GM21515 (cell line): ENCODE results near the gene TUBA4A.
"Not testable (repeated sequence)": the region's sequence is repeated elsewhere in the genome, so short reads cannot be mapped to it uniquely, and the experiment has no call there.

Source experiments
- ATAC-seq: cut with Tn5 transposase; IDR thresholded peaks from one replicate; pipeline ENCODE4 v1.9.1; 2021; ENCODE audit not compliant: unreplicated experiment

TUBA4A gene

GRCh38 chr2:219287116-219287440, 33.4 kb upstream of the TUBA4A start:
- not testable (repeated sequence) for ATAC-seq

DNA sequence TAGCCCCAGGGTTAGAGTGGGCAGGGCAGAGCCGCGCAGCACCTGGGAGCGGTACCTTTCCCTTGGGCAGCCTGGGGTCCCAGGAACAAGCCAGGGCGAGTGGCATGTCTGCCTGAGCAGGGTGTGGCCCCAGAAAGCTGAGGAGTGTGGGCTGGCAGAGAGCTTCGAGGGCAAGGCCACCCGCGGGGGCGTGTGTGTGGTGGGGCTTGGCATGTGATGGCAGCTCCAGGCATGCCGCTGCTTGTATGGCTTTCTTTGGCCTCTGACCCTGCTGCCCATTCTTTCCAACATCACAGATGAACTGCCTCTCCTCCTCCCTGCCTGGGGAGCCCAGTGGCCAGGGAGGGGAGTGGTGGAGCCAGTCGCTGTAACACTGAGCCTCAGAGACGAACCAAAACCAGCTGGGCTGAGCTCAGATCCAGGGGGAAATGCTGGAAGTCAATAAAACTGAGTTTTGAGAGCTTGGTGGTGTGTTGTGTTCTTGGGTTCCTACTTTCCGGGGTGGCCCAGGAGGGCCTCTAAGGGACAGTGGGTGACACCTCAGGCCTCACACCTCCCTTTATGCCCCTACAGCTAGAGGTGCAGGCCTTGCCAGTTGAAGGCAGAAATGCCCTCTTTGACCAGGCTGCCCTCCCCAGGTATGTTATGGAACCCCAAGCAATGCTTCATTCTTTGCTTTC, 32.9 kb upstream of the TUBA4A start:
- no peak for ATAC-seq

DNA sequence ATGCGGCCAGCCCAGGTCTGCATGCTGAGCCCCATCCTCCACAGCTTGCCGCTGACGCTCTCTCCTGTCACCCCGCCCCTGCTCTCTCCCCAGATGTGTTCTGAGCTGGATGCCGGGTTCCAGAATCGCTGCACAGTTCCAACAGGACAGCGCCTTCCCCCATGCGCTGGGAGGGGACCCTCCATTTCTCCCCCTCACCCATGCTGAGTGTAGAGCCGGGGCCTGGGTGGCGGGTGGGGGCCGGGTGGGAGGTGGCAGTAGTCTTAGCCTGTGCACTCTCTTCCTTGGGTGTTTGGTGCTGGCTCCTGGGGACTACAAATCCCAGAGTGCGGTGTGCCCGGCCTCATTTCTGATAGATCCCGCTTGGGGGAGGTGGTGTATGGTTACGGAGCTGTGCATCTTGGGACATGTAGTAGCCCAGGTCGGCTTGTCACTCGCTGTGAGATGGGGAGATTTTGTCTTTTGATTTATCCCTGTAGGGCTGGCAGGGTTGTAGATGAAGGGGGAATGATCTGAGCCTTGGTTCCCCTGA, 32.2 kb upstream of the TUBA4A start:
- no peak for ATAC-seq

DNA sequence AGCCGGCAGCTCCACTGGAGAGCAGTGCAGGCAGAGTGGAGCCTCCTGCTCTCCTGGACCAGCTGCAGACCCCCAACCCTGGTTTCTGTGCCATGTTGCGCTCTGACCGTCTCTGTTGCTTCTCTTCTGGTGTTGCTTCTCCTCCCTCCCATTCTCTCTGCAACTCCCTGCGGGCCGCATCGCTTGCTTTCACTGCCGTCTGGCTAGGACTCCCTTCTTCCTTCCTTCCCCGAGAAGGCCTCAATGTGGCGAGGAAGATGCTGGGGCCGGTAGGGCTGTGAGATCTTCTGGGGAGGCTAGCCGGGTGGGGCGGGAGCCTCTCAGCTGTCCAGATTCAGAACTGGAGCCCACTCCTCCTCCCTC, 31.6 kb upstream of the TUBA4A start:
- ATAC-seq, result no peak

GRCh38 chr2:219284501-219285372, 31.0 kb upstream of the TUBA4A start:
- ATAC-seq, result no peak

DNA sequence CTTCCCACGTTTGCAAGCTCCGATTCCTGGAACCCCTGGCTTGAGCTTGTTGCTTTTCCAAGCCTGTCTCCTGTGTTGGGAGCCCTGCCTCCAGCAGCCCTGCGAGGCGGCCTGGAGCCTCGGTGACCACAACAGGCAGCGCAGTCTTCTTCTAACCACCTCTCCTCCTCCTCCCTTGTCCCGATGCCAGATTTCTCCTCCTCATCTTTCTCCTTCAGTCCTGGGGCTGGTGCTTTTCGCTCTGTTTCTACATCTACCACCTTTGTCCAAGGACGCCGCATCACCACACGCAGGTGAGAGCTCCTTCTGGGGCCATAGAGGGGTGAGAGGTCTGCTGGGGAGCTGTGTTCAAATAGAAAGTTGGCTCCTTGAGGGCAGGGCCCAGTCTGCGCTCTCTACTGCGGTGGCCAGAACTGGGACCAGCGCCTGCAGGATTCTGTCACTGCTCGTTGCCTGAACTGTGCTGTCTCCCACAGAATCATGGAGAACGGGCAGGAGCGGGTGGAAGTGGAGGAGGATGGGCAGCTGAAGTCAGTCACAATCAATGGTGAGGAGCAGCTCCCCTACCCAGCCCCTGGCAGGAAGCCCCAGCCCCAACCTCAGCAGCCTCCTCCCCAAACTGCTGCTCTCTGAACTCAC, 29.3 kb upstream of the TUBA4A start:
- ATAC-seq, result no peak

DNA sequence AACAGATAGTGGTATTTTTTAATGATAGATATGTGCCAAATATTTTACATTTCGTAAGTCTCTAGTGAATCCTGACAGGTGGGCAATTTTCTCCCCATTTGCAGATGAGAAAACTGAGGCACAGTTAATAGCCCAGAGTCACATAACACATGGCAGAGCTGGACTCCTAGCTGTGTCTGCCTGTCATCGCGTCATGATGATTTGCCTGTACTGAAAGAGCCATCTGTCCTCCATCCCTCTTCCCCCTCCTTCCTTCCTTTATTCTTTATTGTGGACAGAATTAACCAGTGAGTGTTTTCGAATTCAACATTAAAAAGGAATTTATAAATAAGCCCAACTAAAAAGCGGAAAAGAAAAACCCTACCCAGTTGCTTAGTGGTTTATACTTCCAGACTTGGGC, 28.7 kb upstream of the TUBA4A start:
- ATAC-seq, result no peak

DNA sequence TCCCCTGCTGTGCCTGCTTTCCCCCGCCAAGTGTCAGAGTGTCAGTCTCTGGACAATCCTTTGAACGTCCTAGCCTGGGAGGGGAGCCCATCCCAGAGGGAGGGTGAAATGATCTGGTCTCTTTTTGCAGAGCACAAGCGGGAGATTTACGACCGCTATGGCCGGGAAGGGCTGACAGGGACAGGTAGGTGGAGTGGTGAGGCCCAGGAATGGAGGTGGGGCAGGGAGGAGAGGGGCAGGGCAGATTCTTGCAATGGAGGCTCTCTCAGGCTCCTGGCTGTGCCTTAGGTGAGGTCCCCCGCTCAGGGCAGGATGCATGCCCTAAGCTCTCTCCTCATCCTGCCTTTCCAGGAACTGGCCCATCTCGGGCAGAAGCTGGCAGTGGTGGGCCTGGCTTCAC, 27.9 kb upstream of the TUBA4A start:
- no peak for ATAC-seq

- ATAC-seq, result no peak
Measured at GRCh38 chr2:219280651-219281050, 26.9 kb upstream of the TUBA4A start.

GRCh38 chr2:219279916-219280516, 26.3 kb upstream of the TUBA4A start:
- no peak for ATAC-seq

DNA sequence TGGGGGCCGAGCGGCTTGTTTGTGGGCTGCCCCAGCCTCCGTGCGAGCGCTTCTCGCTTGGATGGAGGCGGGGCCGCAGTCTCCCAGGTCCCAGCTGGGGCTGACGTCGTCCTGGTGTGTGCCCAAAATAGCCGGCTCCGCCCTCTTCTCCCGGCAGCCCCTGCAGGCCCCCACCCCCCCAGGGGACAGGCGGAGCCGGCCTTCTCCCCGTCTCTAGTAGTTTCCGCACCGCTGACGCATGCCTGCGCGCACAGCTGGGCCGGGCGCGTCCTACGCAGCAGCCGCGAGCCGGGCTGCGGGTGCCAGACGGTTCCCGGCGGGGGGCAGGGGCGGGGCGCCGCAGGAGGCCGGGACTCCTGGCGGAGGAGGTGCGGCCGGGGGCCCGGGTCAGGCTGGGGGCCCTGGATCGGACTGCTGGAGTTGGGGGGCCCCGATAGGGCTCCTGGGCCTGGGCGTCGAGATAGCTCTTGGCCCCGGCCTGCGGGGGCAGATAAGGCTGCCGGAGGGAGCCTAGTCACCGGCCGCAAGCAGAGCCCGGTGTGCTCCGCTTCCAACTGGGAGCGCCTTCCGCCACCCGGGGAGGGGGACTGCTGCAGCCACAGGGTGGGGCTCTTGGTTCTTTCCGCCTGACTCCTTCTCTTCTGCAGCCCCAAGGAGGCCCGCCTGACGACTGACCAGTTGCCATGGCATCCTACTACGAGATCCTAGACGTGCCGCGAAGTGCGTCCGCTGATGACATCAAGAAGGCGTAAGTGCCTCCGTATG, 25.6 kb upstream of the TUBA4A start, which contains the start of gene DNAJB2:
Gene DNAJB2 (plus strand): TSS at position 216 of the 765 bp plus-strand sequence. CDS start 468 bp downstream, at position 684.
- ATAC-seq, result peak; percentile 85

DNA sequence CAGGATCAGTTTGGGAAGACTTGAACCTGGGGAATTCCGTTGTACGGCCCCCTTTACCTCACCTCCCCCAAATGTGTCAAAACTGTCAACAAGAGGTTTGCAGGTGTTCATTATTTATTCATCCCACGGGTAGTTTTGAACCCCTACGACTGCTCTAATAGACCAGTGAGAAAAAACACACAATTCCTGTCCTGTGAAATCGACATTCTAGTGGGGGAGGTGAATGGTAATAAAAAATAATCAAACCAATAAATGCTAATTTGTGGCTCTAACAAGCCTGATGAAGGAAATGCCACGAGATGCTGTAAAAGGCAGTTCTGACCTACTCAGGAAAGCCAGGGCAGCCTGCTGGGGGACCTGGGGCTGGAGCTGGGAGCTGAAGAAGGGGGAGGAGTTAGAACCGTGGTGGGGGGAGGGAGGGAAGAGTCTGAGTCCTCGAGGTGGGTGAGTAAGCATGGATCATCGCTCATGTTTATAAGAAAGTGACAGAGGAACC, 25.0 kb upstream of the TUBA4A start:
- ATAC-seq, result no peak

- ATAC-seq, result peak; percentile 29
Measured at GRCh38 chr2:219277703-219278654, 24.3 kb upstream of the TUBA4A start.

DNA sequence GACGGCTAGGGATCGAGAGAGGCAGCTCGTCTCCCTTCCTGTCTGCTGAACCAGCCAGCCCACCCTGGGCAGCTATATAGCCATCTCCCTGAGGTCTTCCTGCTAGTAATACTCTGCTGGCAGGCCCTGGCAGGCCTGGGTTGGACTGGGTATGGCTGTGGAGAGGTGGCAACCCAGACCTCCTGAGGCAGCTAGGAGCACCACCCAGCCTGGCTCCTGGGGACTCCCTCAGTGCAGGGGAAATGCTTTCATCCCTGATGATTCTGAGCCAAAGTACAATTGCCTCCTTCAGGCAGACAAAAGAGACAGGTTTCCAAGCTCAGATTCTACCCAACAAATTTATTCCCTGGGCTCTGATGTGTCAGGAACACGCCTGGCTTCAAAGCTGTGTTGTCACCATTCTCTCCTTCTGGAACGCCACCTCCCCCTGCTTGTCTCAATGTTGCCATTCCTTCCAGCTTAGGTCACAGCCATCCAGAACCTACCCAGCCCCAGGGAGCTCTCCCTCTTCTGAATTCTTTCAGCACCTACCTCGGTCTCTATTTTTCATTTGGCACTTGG, 20.7 kb upstream of the TUBA4A start:
- no peak for ATAC-seq

DNA sequence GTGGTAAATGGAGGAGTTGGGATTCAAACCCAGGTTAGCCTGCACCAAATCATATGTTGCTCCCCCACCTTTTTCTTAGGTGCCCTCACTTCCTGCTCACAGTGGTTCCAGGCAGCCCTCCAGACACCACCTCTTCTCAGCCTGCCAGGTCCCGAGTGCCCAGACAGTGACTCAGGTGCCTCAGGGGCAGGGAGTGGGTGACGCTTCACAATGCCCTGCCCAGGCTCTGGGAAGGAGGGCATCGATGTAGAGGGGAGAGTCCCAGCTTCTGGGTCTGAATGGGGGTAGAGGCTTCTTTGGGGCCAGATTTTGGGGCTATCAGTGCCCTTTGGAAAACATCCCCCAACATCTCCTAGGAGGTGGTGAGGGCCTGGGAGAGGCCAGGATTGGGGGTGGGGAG, 20.2 kb upstream of the TUBA4A start:
- no peak for ATAC-seq

DNA sequence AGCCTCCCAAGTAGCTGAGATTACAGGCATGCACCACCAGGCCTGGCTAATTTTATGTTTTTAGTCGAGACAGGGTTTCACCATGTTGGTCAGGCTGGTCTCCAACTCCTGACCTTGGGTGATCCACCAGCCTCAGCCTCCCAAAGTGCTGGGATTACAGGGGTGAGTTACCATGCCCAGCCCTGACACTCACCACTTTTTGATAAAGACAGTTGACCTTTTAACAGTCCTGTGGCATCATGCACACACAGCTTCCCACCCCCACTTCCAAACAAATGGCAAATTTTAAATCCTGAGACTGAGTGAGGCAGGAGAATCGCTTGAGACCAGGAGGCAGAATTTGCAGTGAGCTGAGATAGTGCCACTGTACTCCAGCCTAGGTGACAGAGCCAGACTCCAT, 19.3 kb upstream of the TUBA4A start:
- ATAC-seq, result no peak

DNA sequence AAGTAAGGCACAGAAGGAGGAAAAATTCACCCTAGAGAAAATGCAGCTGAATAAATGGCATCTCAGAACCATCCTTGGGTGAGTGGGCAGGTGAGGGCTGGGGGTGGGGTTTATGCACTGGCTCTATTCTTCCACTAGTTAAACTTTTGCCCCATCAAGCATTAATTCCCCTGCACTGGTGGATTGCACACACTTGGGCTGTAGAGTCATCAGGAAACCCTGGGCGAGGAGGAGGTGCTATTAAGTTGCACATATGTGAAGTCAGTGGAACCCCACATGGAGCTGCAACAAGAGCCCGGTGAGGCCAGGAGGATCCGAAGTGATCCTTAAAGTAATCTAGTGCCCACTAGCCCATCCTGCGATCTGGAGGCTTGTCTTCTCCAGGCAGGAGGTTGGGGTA, 18.6 kb upstream of the TUBA4A start:
- no peak for ATAC-seq

DNA sequence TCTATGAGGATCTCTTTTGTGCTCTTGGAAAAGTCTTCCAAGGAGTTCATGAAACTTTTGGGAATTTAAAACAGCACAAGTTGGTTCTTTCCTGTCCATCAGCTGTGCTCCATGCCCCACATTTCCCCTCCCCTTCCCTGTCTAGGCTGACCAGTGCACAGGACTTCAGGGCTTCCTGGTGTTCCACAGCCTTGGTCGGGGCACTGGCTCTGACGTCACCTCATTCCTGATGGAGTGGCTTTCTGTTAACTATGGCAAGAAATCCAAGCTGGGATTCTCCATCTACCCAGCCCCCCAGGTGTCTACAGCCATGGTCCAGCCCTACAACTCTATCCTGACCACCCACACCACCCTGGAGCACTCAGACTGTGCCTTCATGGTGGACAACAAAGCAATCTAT, 17.3 kb upstream of the TUBA4A start:
- ATAC-seq, result no peak

- ATAC-seq, result no peak
Measured at GRCh38 chr2:219270055-219270372, 16.3 kb upstream of the TUBA4A start.
